ENCODE measurements around the gene SLC26A4. TPM values are rescaled to one million over a fixed set of nuclear protein-coding genes. Genes with fewer than 3 reads are reported as not detected.

SLC26A4 gene
- total and polyA plus RNA-seq, 4 experiments from 2014 or later = not detected

DNA sequence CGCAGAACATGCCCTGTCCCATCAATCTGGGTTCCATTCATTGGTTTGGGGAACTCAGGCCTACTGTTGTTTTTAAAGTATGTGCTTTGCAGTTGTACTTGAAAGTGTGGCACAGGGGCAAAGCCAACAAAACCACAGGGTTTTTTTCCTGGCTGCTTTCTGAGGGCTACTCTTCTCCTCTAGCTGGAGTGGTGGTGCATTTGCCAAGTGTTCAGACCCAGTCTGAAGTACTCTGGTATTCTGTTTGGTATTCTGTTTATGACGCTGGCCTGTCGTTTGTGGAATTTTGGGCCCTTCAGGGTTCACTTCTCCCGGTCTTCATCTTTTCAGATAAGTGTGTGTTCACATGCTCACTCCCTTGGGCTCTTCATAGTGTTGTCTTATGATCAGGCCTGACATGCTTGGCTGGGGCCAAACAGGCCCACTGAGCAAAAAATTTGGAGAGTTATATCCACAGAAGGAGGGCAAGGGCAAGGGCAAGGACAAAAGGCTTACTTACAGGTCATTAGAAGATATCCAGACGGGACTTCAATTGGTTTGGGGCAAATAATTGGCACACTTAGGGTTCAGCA is 26.3 kb downstream of the SLC26A4 start:
- H3K9me3 ChIP-seq (ENCODE audit: control insufficient read depth in 1 of 2, low read length in 2 of 2) = no peaks in the 10 kb centered on the region
- H3K4me3 ChIP-seq (ENCODE audit: low read length in 2 of 2) = no peak overlapping the region
- no peak overlapping the region for H3K27ac ChIP-seq (ENCODE audit: low read depth, low read length)
- H3K36me3 Mint-ChIP-seq = no peaks in the 10 kb centered on the region
- no peaks in the 10 kb centered on the region for H3K27me3 ChIP-seq (ENCODE audit: insufficient read depth, low read length)
- peaks cover 4 to 9% (median 8%) of the 10 kb centered on the region in 4 donors for H3K4me1 Mint-ChIP-seq
- H3K27ac Mint-ChIP-seq = peak overlapping the region in 1 of 7 donors; percentile 26
- intact Hi-C loops (cut with micrococcal nuclease) = no loop called here
- H3K4me3 Mint-ChIP-seq = no peak overlapping the region
- H3K27me3 Mint-ChIP-seq = peaks cover 5 to 9% of the 10 kb centered on the region in 2 donors
- no peak for DNase-seq
- no peaks in the 10 kb centered on the region for H3K36me3 ChIP-seq (ENCODE audit: insufficient read depth, low read length)
- CTCF ChIA-PET (ENCODE audit: partially characterized antibody) = no interaction called here
- POLR2A ChIA-PET (ENCODE audit: partially characterized antibody) = no interaction called here
- no peaks in the 10 kb centered on the region for H3K4me1 ChIP-seq (ENCODE audit: insufficient read depth, low read length)
- no peaks in the 10 kb centered on the region for H3K9me3 Mint-ChIP-seq

DNA sequence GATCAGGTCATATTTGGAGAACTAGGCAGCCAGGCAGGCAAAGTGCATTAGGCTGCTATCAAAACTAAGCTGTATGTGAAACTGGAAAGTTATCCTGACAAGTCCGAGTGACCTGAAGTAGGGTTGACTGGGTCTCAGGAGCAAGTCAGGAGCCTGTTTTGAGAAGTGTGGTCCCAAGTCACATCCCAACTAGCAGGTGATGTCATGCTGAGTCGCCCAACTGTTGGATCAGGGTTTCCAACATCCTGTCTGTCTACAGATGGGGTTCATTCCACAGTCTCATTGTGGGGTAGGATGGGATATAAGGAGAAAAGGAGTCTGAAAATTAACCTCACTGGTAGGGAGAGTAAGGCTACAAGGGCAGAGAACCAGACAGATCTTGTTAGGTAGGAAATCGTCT is 27.0 kb downstream of the SLC26A4 start:
- ChIA-PET CTCF (ENCODE audit: partially characterized antibody) (no interaction called here), POLR2A (ENCODE audit: partially characterized antibody) (no interaction called here)
- no peaks in the 10 kb centered on the region for H3K4me1 ChIP-seq (ENCODE audit: insufficient read depth, low read length)

DNA sequence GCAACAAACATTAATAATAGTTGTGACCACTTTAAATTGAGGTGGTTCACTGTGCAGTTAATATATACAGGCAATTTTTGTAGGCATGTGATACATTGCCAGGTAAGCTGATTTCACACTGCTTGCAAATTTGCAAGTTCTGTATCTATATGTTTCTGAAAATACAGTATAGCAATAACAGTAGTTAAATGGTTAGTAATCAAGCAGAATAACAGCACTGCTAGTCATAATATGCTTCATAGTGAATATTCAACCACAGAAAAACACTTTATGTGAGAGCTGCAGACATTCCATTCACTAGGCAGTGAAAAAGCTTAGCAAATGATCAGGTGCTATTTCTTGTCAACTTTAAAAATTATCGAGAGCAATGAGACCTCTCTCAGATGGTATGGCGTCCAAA is 28.9 kb downstream of the SLC26A4 start:
- intact Hi-C loops (cut with micrococcal nuclease) = no loop called here
- H3K27ac Mint-ChIP-seq = no peak overlapping the region
- Histone ChIP-seq H3K9me3 (ENCODE audit: control insufficient read depth in 1 of 2, low read length in 2 of 2) (no peaks in the 10 kb centered on the region), H3K27ac (ENCODE audit: low read depth, low read length) (no peak overlapping the region), H3K4me3 (ENCODE audit: low read length in 2 of 2) (no peak overlapping the region), H3K27me3 (ENCODE audit: insufficient read depth, low read length) (no peaks in the 10 kb centered on the region), H3K4me1 (ENCODE audit: insufficient read depth, low read length) (no peaks in the 10 kb centered on the region), H3K36me3 (ENCODE audit: insufficient read depth, low read length) (no peaks in the 10 kb centered on the region)
- H3K4me1 Mint-ChIP-seq = peaks cover 4 to 9% (median 8%) of the 10 kb centered on the region in 4 donors
- no peaks in the 10 kb centered on the region for H3K36me3 Mint-ChIP-seq
- ChIA-PET CTCF (ENCODE audit: partially characterized antibody) (no interaction called here), POLR2A (ENCODE audit: partially characterized antibody) (no interaction called here)
- peaks cover 14 to 20% of the 10 kb centered on the region in 2 donors for H3K27me3 Mint-ChIP-seq
- no peak overlapping the region for H3K4me3 Mint-ChIP-seq
- H3K9me3 Mint-ChIP-seq = no peaks in the 10 kb centered on the region
- no peak for DNase-seq

More for the DNA sequence above, 27.0 kb downstream of the SLC26A4 start:
- intact Hi-C loops (cut with micrococcal nuclease) = no loop called here
- H3K9me3 Mint-ChIP-seq = no peaks in the 10 kb centered on the region
- H3K4me1 Mint-ChIP-seq = peaks cover 4 to 9% (median 8%) of the 10 kb centered on the region in 4 donors
- H3K27ac Mint-ChIP-seq = no peak overlapping the region
- H3K36me3 Mint-ChIP-seq = no peaks in the 10 kb centered on the region
- no peak overlapping the region for H3K4me3 Mint-ChIP-seq
- no peaks in the 10 kb centered on the region for H3K36me3 ChIP-seq (ENCODE audit: insufficient read depth, low read length)
- no peaks in the 10 kb centered on the region for H3K27me3 ChIP-seq (ENCODE audit: insufficient read depth, low read length)
- H3K9me3 ChIP-seq (ENCODE audit: control insufficient read depth in 1 of 2, low read length in 2 of 2) = no peaks in the 10 kb centered on the region
- H3K27me3 Mint-ChIP-seq = peaks cover 10 to 13% of the 10 kb centered on the region in 2 donors
- no peak overlapping the region for H3K27ac ChIP-seq (ENCODE audit: low read depth, low read length)
- no peak for DNase-seq
- no peak overlapping the region for H3K4me3 ChIP-seq (ENCODE audit: low read length in 2 of 2)

DNA sequence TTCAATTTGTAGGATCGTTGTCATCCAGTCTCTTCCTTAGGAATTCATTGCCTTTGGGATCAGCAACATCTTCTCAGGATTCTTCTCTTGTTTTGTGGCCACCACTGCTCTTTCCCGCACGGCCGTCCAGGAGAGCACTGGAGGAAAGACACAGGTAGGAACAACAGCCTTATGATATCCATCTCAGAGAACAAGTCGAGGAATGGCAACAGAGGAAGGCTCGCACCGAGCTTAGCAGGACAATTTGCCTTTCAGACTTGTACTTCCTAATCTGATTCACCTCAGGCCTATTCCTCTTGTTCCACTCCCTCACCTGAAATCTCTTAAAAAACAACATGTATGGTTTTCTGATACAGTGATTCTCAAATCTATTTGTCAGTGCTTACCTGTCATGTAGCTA is 29.5 kb downstream of the SLC26A4 start:
- no peaks in the 10 kb centered on the region for H3K36me3 Mint-ChIP-seq
- H3K27ac Mint-ChIP-seq = no peak overlapping the region
- no peaks in the 10 kb centered on the region for H3K9me3 Mint-ChIP-seq
- intact Hi-C loops (cut with micrococcal nuclease) = no loop called here
- H3K4me3 Mint-ChIP-seq = no peak overlapping the region
- CTCF ChIA-PET (ENCODE audit: partially characterized antibody) = no interaction called here
- H3K4me3 ChIP-seq (ENCODE audit: low read length in 2 of 2) = no peak overlapping the region
- no peaks in the 10 kb centered on the region for H3K36me3 ChIP-seq (ENCODE audit: insufficient read depth, low read length)
- no peaks in the 10 kb centered on the region for H3K9me3 ChIP-seq (ENCODE audit: control insufficient read depth in 1 of 2, low read length in 2 of 2)
- peaks cover 14 to 18% of the 10 kb centered on the region in 2 donors for H3K27me3 Mint-ChIP-seq
- no peak for DNase-seq
- H3K4me1 ChIP-seq (ENCODE audit: insufficient read depth, low read length) = no peaks in the 10 kb centered on the region
- no peak overlapping the region for H3K27ac ChIP-seq (ENCODE audit: low read depth, low read length)
- POLR2A ChIA-PET (ENCODE audit: partially characterized antibody) = no interaction called here
- peaks cover 4 to 6% (median 5%) of the 10 kb centered on the region in 4 donors for H3K4me1 Mint-ChIP-seq
- no peaks in the 10 kb centered on the region for H3K27me3 ChIP-seq (ENCODE audit: insufficient read depth, low read length)

DNA sequence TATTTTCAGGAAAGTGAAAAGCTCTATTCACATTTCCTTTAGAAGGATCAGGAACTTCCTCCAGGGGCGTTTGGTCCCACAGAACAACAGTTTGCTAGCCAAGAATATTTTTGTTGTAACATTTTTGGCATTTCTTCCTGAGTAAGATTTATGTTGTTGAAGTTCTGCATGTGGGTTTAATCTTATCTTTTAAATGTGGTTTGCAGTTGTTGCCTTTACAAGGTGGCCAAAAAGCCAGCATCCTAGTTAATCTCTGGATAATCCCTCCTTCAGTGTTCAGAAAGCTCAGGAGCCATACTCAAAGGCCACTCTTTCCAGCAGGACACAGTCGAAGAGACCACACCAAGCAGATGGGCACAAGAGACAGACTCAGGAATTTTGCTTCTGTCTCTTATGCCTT is 30.0 kb downstream of the SLC26A4 start:
- Histone ChIP-seq H3K27me3 (ENCODE audit: insufficient read depth, low read length) (no peaks in the 10 kb centered on the region), H3K36me3 (ENCODE audit: insufficient read depth, low read length) (no peaks in the 10 kb centered on the region), H3K4me3 (ENCODE audit: low read length in 2 of 2) (no peak overlapping the region), H3K4me1 (ENCODE audit: insufficient read depth, low read length) (no peaks in the 10 kb centered on the region), H3K9me3 (ENCODE audit: control insufficient read depth in 1 of 2, low read length in 2 of 2) (no peaks in the 10 kb centered on the region), H3K27ac (ENCODE audit: low read depth, low read length) (no peak overlapping the region)
- Mint-ChIP-seq H3K27ac (no peak overlapping the region), H3K9me3 (no peaks in the 10 kb centered on the region), H3K4me1 (peaks cover under 1 to 3% (median 1%) of the 10 kb centered on the region in 4 donors), H3K4me3 (no peak overlapping the region), H3K27me3 (peaks cover 14 to 18% of the 10 kb centered on the region in 2 donors), H3K36me3 (no peaks in the 10 kb centered on the region)
- intact Hi-C loops (cut with micrococcal nuclease) = no loop called here
- no peak for DNase-seq
- POLR2A ChIA-PET (ENCODE audit: partially characterized antibody) = no interaction called here
- CTCF ChIA-PET (ENCODE audit: partially characterized antibody) = no interaction called here

DNA sequence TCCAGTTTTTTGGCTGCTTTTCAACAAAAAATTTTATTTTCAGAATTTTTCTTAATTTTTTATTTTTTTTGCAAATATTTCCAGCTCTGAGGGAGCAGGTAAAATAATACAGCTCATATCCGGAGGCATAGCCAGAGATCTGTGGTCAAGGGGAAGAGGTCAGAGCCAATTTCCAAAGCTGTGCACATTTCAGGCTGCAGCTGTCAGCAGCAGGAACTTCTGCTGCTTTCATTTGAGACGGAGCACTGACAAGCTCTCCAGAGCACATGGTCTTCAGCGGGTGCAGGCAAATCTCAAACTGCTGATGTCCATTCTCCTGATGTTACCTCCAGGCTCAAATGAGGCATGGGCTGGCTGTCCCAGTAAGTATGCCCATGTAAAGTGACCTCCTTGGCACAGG is 31.1 kb downstream of the SLC26A4 start:
- Mint-ChIP-seq H3K36me3 (no peaks in the 10 kb centered on the region), H3K27ac (no peak overlapping the region), H3K4me1 (no peaks in the 10 kb centered on the region), H3K9me3 (no peaks in the 10 kb centered on the region), H3K4me3 (no peak overlapping the region), H3K27me3 (peaks cover 14 to 18% of the 10 kb centered on the region in 2 donors)
- no peak overlapping the region for H3K4me3 ChIP-seq (ENCODE audit: low read length in 2 of 2)
- no peak overlapping the region for H3K27ac ChIP-seq (ENCODE audit: low read depth, low read length)
- ChIA-PET POLR2A (ENCODE audit: partially characterized antibody) (no interaction called here), CTCF (ENCODE audit: partially characterized antibody) (interaction anchor here (1.0 kb wide), 1 partner anchor 10 kb away, joined by 4 read pairs; no protein-coding TSS in a partner anchor)
- DNase-seq = no peak
- intact Hi-C loops (cut with micrococcal nuclease) = no loop called here
- no peaks in the 10 kb centered on the region for H3K36me3 ChIP-seq (ENCODE audit: insufficient read depth, low read length)
- H3K27me3 ChIP-seq (ENCODE audit: insufficient read depth, low read length) = no peaks in the 10 kb centered on the region
- H3K4me1 ChIP-seq (ENCODE audit: insufficient read depth, low read length) = no peaks in the 10 kb centered on the region
- H3K9me3 ChIP-seq (ENCODE audit: control insufficient read depth in 1 of 2, low read length in 2 of 2) = no peaks in the 10 kb centered on the region

DNA sequence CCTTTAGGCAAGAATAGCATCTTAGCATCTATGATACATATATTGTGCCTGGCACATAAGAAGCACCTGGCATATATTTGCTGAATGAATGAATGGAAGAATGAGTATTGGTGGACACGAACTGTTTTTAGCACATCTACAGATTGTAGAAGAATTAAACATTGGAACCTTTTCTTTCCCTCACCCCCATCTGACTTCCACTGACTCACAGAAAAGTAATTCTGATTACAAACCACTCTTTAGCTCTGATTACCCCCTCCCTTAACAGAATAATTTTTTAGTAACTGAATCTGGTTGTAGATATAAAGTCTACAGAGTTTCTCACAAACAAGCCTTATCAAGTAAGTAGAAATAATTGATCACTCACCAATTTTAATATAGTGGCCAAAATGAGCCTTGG is 31.9 kb downstream of the SLC26A4 start:
- H3K9me3 ChIP-seq (ENCODE audit: control insufficient read depth in 1 of 2, low read length in 2 of 2) = no peaks in the 10 kb centered on the region
- Mint-ChIP-seq H3K27me3 (peaks cover 14 to 18% of the 10 kb centered on the region in 2 donors), H3K4me1 (no peaks in the 10 kb centered on the region), H3K36me3 (no peaks in the 10 kb centered on the region), H3K27ac (no peak overlapping the region), H3K4me3 (no peak overlapping the region), H3K9me3 (no peaks in the 10 kb centered on the region)
- no peak for DNase-seq
- CTCF ChIA-PET (ENCODE audit: partially characterized antibody) = interaction anchor here (1.4 kb wide), 1 partner anchor 11 kb away, joined by 3 read pairs; no protein-coding TSS in a partner anchor
- POLR2A ChIA-PET (ENCODE audit: partially characterized antibody) = no interaction called here
- H3K27ac ChIP-seq (ENCODE audit: low read depth, low read length) = no peak overlapping the region
- no peaks in the 10 kb centered on the region for H3K4me1 ChIP-seq (ENCODE audit: insufficient read depth, low read length)
- intact Hi-C loops (cut with micrococcal nuclease) = no loop called here
- H3K4me3 ChIP-seq (ENCODE audit: low read length in 2 of 2) = no peak overlapping the region
- H3K27me3 ChIP-seq (ENCODE audit: insufficient read depth, low read length) = no peaks in the 10 kb centered on the region
- no peaks in the 10 kb centered on the region for H3K36me3 ChIP-seq (ENCODE audit: insufficient read depth, low read length)

Data from CD4-positive, alpha-beta memory T cell (primary cell).